Activated naive CD8-positive, alpha-beta T cell (primary cell): ENCODE results near the gene UBA52.
"Not testable (repeated sequence)": the region's sequence is repeated elsewhere in the genome, so short reads cannot be mapped to it uniquely, and the experiment has no call there.

Experiments used
- H3K27ac Mint-ChIP-seq: one replicate; pipeline ENCODE4 v1.8.0; 2021; ENCODE audit warnings: mixed read lengths
- H3K27me3 Mint-ChIP-seq: one replicate; pipeline ENCODE4 v1.8.0; 2021; ENCODE audit warnings: mixed read lengths
- H3K36me3 Mint-ChIP-seq: one replicate; pipeline ENCODE4 v1.8.0; 2021; ENCODE audit warnings: mixed read lengths
- H3K4me1 Mint-ChIP-seq: one replicate; pipeline ENCODE4 v1.8.0; 2021; ENCODE audit warnings: low read depth, mixed read lengths
- H3K4me3 Mint-ChIP-seq: one replicate; pipeline ENCODE4 v1.8.0; 2021; ENCODE audit warnings: mild to moderate bottlenecking, mixed read lengths
- H3K9me3 Mint-ChIP-seq: one replicate; pipeline ENCODE4 v1.8.0; 2021; ENCODE audit warnings: low read depth, mixed read lengths

Gene UBA52

DNA sequence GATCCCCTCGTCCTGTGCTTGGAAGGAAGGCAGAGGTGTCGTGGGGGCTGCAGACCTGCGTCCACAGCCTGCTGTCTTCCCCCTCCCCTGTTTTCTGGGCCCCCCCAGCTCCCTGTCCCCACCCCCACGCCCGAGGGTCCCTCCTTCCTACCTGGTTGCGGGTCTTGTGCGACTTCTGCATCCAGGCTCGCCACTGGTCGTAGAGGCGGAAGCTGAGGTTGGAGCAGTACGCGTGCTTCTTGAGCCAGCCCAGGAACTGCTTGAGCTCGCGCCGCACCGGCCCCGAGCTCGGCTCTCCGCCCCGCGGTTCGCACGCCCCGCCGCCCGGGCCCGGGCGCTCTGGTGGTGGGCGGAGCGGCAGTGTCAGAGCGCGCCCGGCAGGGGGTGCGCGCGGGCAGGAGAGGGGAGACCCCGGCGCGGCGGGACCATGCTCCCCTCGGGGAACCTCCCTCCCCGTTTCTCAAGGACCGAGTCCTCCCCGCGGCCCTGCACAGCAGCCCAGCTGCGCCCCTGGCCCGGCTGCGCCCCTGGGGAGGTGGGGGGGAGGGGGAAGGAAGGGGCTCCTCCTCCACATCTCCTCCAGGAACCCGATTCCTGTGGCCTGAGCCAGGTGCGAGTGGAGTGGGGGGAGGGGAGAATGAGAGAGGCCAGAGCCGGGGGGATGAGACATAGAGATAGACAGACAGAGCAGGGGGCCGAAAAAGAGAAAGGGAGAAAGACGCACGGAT is 22.6 kb downstream of the UBA52 start:
- Mint-ChIP-seq H3K27me3 (no peaks in the 10 kb centered on the region), H3K27ac (peak overlapping the region; percentile 68), H3K9me3 (no peaks in the 10 kb centered on the region), H3K36me3 (peaks cover 3% of the 10 kb centered on the region), H3K4me3 (peak overlapping the region; percentile 83), H3K4me1 (peaks cover 19% of the 10 kb centered on the region)

DNA sequence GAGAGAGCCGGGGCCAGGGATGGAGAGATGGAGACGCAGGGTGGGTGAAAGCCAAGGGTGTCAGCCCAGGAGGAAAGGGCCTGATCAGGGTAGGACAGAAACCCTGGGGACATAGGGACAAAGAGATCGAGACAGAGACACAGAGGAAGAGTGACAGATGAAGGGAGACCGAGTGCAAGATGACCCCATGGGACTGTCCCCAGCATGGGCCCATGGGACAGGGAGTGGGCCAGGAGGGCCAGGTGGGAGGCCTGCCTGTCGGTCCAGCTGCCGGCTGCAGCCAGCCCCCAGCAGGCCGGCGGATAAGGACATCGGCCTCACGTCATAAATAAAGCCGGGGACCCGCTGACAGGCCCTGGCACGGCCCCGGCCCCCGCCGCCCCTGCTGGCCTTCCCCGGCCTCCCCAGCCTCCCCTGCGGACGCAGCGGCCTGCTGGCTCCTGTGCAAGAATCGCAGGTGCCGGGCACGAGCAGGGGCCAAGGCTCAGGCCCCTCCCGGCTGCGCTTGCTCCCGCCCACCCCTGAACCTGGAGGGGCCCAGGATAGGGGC is 23.2 kb downstream of the UBA52 start:
- Mint-ChIP-seq H3K4me3 (peak overlapping the region; percentile 83), H3K27me3 (no peaks in the 10 kb centered on the region), H3K27ac (peak overlapping the region; percentile 68), H3K4me1 (peaks cover 16% of the 10 kb centered on the region), H3K9me3 (no peaks in the 10 kb centered on the region), H3K36me3 (peaks cover under 1% of the 10 kb centered on the region)

DNA sequence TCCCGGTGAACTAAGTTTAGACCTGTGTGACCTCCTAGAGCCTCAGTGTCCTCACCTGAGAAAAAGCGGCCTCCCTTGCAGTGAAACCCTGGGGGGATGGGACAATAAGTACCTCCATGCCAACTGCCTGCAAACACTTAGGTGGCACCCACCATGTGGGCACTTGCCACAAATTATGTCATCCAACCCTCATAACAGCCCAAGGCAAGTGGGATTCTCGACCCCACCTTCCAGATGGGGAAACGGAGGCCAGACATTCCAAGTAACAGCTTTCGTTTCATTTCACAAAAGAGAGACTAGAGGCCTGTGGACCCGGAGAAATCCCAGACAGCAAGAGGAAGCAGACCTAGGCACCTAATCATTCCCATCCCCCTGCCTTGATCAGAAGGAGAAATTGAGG is 23.8 kb downstream of the UBA52 start:
- Mint-ChIP-seq H3K27ac (no peak overlapping the region), H3K36me3 (no peaks in the 10 kb centered on the region), H3K4me1 (peaks cover 13% of the 10 kb centered on the region), H3K9me3 (no peaks in the 10 kb centered on the region), H3K27me3 (no peaks in the 10 kb centered on the region), H3K4me3 (peak overlapping the region; percentile 38)

DNA sequence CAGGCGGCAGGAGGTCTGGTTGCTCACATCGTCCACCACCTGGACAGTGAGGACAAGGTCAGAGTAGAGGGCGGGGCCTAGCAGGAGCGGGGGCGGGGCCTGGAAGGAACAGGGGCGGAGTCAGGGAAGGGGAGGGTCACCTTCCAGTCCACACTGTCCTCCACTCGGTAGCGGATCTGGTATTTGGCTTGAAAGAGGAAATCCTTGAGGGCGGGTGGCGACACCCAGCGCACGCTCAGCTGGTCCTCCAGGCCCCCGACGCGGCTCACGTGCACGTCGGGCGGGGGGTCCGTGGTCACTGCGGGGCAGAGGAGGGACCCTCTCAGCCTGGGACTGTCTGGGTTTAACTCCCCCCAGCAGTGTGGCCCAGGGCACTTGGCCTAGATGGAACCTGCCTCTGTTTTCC is 25.1 kb downstream of the UBA52 start:
- peaks cover 3% of the 10 kb centered on the region for H3K27me3 Mint-ChIP-seq
- no peak overlapping the region for H3K4me3 Mint-ChIP-seq
- no peak overlapping the region for H3K27ac Mint-ChIP-seq
- peaks cover 10% of the 10 kb centered on the region for H3K4me1 Mint-ChIP-seq
- no peaks in the 10 kb centered on the region for H3K9me3 Mint-ChIP-seq
- H3K36me3 Mint-ChIP-seq: no peaks in the 10 kb centered on the region

DNA sequence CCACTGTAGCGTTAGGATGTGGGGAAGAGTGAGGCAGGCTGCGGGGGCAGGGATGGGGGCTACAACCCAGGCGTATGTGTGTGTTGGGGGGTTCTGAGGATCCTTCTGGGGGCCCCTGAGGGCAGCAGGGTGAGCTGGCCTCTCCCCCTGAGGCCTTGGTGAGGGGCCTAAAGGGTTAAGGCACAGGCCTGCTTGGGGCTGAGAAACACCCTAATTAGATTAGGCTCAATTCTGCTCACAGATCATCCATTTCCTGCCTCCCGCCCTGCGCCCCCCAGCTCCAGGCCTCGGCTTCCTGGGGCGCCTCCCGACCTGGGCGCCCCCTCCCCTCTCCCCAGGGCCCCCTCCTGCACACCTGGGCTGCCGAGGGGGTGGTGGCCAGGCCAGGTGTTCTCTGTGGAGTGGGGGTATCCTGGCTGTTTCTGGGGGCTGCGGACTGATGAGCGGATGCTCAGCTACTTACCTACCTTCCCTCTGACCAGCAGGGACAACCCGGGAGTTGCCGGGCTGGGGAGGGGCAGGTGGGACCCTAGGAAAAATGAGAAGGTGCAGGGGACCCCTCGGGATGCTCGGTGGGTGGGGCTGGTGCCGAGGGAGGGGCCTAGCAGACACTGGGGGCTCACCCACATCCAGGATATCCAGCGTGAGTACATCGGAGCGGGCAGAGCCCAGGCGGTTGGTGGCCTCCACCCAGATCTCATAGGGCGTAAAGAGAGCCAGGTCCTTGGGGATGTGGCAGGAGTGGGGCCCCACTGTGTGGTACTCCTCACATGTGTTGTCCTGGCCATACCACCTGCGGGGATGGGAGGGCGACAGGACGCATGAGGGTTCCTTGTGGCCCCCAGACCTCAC is 26.4 kb downstream of the UBA52 start:
- Mint-ChIP-seq H3K9me3 (no peaks in the 10 kb centered on the region), H3K27me3 (peaks cover 7% of the 10 kb centered on the region), H3K4me3 (no peak overlapping the region), H3K36me3 (no peaks in the 10 kb centered on the region), H3K4me1 (peaks cover 11% of the 10 kb centered on the region), H3K27ac (no peak overlapping the region)

DNA sequence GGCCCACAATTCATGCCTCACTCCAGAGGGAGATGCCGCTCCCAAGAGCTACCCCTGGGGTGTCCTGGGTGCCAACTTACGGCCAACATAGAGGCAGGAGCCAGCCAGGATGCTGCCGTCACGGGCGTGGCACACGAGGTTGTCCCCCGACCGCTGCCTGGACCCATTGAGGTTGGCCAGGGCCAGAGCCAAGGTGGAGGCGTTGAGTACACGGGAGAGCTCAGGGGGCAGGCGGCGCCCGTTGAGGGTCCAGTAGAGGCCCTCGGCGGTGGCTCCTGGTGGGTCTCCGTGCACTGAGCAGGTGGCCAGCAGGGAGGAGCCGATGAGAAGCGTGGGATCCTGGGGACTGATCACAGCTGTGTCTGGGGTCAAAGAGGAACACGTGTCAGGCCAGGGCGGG is 27.8 kb downstream of the UBA52 start:
- Mint-ChIP-seq H3K36me3 (no peaks in the 10 kb centered on the region), H3K27me3 (peaks cover 10% of the 10 kb centered on the region), H3K4me3 (no peak overlapping the region), H3K9me3 (no peaks in the 10 kb centered on the region), H3K4me1 (peaks cover 10% of the 10 kb centered on the region), H3K27ac (no peak overlapping the region)

DNA sequence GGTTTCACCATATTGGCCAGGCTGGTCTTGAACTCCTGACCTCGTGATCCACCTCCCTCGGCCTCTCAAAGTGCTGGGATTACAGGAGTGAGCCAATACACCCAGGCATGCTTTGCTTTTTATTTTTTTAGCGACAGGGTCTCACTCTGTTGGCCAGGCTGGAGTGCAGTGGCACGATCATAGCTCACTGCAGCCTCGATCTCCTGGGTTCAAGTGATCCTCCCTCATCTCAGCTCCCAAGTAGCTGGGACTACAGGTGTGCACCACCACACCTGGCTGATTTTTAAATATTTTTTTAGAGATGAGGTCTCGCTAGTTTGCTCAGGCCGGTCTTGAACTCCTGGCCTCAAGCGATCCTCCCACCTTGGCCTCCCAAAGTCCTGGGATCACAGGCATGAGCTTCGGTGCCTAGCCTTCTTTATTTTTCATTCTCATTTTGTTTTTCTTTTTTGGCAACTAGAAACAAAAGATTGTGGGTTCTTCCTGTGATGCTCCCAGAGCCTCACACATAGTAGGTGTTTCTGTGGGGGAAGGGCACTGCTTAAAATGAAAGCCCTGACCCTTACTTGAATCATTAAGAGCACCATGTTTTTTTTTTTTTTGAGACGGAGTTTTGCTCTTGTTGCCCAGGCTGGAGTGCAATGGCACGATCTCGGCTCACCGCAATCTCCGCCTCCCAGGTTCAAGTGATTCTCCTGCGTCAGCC is 29.2 kb downstream of the UBA52 start:
- H3K36me3 Mint-ChIP-seq, H3K4me1 Mint-ChIP-seq, H3K4me3 Mint-ChIP-seq, H3K27ac Mint-ChIP-seq, H3K9me3 Mint-ChIP-seq: not testable (repeated sequence)
- peaks cover 14% of the 10 kb centered on the region for H3K27me3 Mint-ChIP-seq

DNA sequence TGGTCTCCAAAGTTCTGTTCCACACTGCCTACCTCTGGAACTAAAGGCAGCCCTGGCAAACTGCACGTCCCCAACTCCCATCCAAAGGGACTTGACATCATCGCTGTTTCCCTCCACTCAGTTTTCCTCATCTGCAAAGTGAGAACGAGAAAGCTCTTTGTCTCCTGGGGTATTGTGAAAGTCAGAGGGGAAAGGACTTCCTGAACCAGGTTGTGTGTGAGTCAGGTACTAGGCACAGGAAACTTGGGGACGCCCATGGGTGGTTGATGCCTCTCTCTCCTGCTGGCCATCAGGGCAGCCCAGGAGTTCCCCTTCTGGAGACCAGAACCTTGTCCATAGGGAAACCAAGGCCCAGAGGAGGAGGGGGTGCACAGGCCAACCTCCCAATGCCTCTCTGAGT is 30.2 kb downstream of the UBA52 start:
- Mint-ChIP-seq H3K4me1 (peaks cover 7% of the 10 kb centered on the region), H3K9me3 (no peaks in the 10 kb centered on the region), H3K27me3 (peaks cover 14% of the 10 kb centered on the region), H3K27ac (no peak overlapping the region), H3K36me3 (no peaks in the 10 kb centered on the region), H3K4me3 (no peak overlapping the region)

DNA sequence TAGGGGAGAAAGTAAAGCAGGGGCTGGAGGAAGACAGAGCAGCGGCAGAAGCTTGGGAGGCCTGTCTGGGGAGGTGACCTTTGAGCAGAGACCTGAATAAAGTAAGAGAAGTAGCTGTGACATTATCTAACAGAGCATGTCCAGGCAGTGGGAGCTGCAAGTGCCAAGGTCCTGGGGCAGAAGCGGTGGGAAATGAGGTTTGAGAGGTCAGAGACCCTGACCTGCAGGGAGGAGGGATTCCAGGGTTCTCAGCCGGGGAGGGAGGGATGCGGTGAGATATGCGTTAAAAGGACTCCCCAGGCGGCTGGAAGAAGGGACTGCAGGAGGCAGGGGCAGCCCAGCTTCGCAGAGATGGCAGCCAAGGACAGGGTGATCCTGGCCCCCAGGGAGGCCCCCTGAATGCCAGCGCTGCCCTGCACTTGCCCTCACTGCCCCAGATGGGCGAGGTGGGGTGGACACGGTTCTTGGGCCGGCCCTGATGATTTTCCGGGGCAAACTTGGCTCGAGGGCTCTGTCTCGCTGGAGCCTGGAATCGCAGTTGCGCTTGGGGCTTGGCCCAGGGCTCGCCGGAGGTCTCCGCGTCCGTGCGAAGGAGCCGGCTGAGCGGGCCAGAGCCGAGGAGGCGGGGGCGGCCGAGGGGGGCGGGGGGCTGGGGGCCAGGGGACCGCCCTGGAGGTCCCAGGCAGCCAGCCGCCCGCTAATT is 31.7 kb downstream of the UBA52 start:
- Mint-ChIP-seq H3K27me3 (peaks cover 14% of the 10 kb centered on the region), H3K36me3 (no peaks in the 10 kb centered on the region), H3K4me3 (no peak overlapping the region), H3K27ac (no peak overlapping the region), H3K4me1 (peaks cover 9% of the 10 kb centered on the region), H3K9me3 (no peaks in the 10 kb centered on the region)

DNA sequence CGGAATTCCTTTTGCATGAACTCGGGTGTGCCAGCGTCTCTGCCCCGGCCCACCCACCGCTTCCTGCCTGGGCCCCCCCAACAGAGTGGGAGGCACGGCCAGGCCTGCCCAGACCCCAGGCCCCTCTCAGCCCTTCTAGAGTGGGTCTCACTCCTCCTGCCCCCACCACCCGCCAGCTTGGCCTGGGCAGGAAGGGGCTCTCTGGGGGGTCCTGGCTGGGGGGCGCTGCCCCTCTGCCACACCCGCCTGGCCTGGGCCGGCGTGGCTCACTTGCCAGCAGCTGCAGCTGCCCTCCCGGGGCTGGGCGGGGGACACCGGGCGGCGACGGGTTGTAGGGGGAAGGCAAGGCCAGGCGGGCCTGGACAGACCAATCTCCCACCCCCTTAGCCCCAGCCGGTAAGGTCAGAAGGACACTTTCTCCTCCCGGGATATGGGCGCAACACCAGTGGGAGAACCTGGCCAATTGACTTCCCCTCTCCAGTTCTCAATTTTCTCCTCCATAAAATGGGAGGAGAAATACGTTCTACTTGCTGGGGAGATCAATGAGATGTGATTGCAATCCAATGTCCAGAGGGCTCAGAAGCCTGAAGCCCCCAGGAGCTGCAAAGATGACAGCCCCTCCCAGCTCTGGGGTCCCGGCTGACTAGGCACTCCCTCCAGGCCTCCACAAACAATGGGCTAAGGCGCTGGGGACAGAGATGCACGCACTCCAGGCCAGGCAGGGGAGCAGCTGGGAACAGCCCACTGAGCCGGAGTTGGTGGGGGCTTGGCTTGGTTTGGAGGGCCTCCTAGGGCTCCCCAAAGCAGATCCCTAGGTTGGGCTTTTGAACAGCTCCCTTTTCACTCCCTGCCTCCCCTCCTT is 32.5 kb downstream of the UBA52 start:
- no peak overlapping the region for H3K27ac Mint-ChIP-seq
- peaks cover 21% of the 10 kb centered on the region for H3K27me3 Mint-ChIP-seq
- H3K4me3 Mint-ChIP-seq: no peak overlapping the region
- H3K4me1 Mint-ChIP-seq: peaks cover 15% of the 10 kb centered on the region
- H3K36me3 Mint-ChIP-seq: no peaks in the 10 kb centered on the region
- H3K9me3 Mint-ChIP-seq: no peaks in the 10 kb centered on the region

DNA sequence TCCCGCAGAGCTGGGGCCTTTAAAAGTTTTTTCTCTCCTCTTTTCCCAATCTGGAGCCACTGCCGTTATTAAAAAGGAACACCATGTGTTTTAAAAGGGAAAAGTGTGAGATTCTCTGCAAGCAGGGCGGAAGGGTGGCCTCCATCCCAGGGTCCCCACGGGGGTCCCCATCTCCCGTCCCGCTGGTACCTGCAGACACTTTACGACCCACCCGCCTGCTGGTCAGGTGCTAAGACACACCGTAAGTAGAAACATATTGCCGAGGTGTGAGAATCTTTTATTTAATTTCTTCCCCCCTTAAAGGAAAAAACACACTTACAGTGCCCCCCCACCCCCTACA is 33.1 kb downstream of the UBA52 start:
- H3K27ac Mint-ChIP-seq: no peak overlapping the region
- H3K4me3 Mint-ChIP-seq: no peak overlapping the region
- peaks cover 26% of the 10 kb centered on the region for H3K27me3 Mint-ChIP-seq
- H3K9me3 Mint-ChIP-seq: no peaks in the 10 kb centered on the region
- no peaks in the 10 kb centered on the region for H3K36me3 Mint-ChIP-seq
- peaks cover 16% of the 10 kb centered on the region for H3K4me1 Mint-ChIP-seq

DNA sequence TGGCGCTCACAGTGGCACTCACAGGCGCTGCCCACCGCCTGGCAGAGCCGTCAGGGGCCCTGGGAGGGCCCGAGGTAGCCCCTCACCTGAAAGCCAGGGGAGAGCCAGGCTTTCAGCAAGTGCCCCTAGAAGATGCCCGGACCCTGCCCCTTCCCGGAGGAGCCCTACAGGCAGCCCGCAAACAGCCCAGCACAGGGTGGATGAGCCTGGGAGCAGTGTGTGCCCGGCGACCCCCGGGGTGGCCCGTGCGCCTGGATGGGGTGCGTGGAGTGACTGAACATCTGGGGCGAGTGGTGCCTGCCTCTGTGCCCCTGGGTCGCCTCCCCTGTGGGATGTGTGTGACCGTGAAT is 33.5 kb downstream of the UBA52 start:
- peaks cover 26% of the 10 kb centered on the region for H3K27me3 Mint-ChIP-seq
- H3K4me3 Mint-ChIP-seq: peak overlapping the region; percentile 72
- no peaks in the 10 kb centered on the region for H3K9me3 Mint-ChIP-seq

DNA sequence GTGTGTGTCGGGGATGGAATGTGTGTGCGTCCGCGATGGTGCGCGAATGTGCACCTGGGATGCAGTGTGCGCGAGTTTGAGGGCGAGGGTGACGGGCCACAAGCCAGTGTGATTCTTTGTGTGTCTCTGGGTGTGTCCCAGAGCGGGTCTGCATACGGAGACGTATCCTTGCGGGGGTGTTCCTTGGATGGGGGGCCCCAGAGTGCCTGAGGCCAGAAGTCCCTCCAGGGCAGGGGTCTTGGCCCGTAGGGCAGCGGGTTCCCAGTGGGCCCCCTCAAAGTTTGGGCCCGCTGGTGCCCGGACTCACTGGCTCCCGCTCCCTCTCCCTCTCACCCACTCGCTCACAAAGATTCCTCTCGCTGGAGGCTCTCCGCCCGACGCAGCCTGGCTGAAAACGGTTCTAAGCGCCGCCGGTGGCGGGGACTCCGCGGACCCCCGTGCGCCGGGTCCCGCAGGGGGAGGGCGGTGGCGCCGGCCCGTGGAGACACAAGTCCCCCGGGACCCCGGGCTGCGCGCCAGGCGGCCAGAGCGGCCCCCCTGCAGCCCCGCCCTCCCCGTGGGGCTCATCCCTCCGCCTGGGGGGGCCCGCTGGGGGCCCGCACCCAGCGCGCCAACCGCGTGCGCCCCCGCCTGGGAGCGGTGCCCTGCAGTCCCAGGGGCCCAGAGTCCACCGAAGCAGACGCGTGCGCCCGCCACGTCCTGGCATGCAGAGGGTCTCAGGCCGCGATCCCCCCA is 34.1 kb downstream of the UBA52 start:
- Mint-ChIP-seq H3K27me3 (peaks cover 26% of the 10 kb centered on the region), H3K27ac (no peak overlapping the region), H3K4me3 (peak overlapping the region; percentile 72)

More for the DNA sequence above, 33.5 kb downstream of the UBA52 start:
- no peak overlapping the region for H3K27ac Mint-ChIP-seq
- no peaks in the 10 kb centered on the region for H3K36me3 Mint-ChIP-seq
- peaks cover 16% of the 10 kb centered on the region for H3K4me1 Mint-ChIP-seq

More for the DNA sequence above, 34.1 kb downstream of the UBA52 start:
- no peaks in the 10 kb centered on the region for H3K36me3 Mint-ChIP-seq
- peaks cover 16% of the 10 kb centered on the region for H3K4me1 Mint-ChIP-seq
- no peaks in the 10 kb centered on the region for H3K9me3 Mint-ChIP-seq
